Dedifferentiated amniotic fluid mesenchymal stem cell (primary cell): ENCODE results near the gene OR4A47.
"Not testable (repeated sequence)": the region's sequence is repeated elsewhere in the genome, so short reads cannot be mapped to it uniquely, and the experiment has no call there.

Source experiments
- DNase-seq: peaks from one replicate; pipeline ENCODE4 v3.0.0-alpha.2; 2016; ENCODE audit errors: extremely low spot score

OR4A47 gene, protein sequence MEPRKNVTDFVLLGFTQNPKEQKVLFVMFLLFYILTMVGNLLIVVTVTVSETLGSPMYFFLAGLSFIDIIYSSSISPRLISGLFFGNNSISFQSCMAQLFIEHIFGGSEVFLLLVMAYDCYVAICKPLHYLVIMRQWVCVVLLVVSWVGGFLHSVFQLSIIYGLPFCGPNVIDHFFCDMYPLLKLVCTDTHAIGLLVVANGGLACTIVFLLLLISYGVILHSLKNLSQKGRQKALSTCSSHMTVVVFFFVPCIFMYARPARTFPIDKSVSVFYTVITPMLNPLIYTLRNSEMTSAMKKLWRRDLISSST

DNA sequence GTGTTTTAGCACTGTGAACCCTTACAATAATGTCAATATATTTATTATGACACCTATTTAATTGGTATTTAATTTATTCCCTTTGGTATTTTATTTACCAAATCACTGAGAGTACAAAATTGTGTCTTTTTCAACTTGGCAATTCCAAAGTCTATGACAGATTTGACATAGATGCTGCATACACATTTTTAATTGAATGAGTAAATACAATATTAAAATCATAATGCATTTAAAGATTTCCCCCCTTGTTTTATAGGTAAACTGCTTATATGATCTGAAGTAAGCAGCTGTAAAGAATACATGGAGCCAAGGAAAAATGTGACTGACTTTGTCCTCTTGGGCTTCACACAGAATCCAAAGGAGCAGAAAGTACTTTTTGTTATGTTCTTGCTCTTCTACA lies at the start of gene OR4A47:
OR4A47 (plus strand) TSS at position 301 of the 400 bp plus-strand sequence; CDS start at position 301, 0 bp downstream.
- not testable (repeated sequence) for DNase-seq

DNA sequence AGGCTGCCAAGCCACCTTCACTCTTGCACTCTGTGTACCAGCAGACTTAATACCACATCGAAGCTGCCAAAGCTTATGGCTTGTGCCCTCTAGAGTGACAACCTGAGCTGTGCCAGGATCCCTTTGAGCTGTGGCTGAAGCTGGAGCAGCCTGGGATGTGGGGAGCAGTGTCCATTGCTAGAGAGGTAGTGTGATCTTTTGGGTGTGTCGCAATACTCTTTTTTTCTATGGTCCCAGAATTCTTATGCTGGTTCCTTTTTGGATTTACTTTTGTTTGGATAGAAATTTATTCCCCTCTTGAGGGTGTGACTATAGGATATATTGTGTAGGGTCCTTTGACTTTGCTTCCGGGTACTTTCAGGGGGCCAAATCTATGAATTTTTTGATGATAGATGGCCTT lies 32.7 kb upstream of the OR4A47 start:
- DNase-seq, result not testable (repeated sequence)

DNA sequence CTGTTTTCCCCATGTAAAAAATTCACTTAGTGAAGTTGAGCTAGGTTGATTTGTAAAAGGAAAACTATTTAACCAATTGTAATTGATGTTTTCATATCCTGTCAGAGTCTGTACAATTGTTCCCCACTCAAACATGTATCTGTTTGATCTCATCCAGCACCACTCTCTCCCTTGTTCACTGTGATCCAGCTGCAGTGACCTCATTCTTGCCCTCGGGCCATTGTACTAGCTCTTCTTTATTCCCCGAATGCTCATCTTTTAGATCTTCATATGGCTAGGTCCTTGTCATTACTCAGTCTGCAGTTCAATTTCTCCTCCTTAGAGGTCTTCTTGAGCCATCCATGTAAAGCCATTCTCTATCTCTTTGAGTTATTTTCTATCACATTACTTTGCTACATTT lies 14.6 kb upstream of the OR4A47 start:
- DNase-seq, result not testable (repeated sequence)

GRCh38 chr11:48474703-48475102 lies 13.9 kb upstream of the OR4A47 start:
- not testable (repeated sequence) for DNase-seq

DNA sequence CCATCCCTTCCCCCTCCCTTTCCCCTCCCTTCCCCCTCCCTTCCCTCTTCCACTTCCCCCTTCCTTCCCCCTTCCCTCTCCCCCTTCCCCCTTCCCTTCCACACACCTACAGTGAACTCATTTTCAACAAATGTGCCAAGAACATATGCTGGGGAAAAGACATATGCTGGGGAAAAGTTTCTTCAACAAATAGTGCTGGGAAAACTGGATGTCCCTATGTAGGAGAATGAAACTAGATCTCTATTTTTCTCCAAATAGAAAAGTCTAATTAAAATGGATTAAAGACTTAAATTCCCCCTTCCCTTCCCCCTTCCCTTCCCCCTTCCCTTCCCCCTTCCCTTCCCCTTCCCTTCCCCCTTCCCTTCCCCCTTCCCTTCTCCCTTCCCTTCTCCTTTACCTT lies 17.6 kb downstream of the OR4A47 start:
- DNase-seq, result not testable (repeated sequence)

GRCh38 chr11:48538991-48539390 lies 50.4 kb downstream of the OR4A47 start:
- DNase-seq, result no peak
